T-cell (primary cell): Measurements from ENCODE around the gene KATNB1. TPM values are rescaled to one million over a fixed set of nuclear protein-coding genes. Genes with fewer than 3 reads are reported as not detected.
"Not testable (repeated sequence)": the region's sequence is repeated elsewhere in the genome, so short reads cannot be mapped to it uniquely, and the experiment has no call there.

ENCODE experiments used
- ATAC-seq, 4 experiments: fragments of 200-7000 bp in 3 of 4; fragments of 150-1000 bp in 1 of 4; cut with Tn5 transposase; replicated peaks in 1 of 4; 1 replicate in 3 of 4; 2 replicates in 1 of 4; pipeline ENCODE4 v1.10.0; 2021; ENCODE audit warnings: moderate library complexity in 3 of 4, mild to moderate bottlenecking in 2 of 4, moderate number of reproducible peaks in 1 of 4
- CTCF ChIA-PET, 2 donors: fragments of 300-600 bp; sonication (Branson Sonifier 250); formaldehyde crosslinking; loops; one replicate each; lab custom pipeline; 2022; ENCODE audit warnings: antibody characterized with exemption in 2 of 2; lab: Charles Lee
- POLR2A ChIA-PET, 2 donors: fragments of 300-600 bp; sonication (Branson Sonifier 250); formaldehyde crosslinking; loops; one replicate each; lab custom pipeline; 2022; ENCODE audit warnings: antibody characterized with exemption in 2 of 2; lab: Charles Lee
- DNase-seq, 35 experiments: peaks; one replicate each; pipeline versions ENCODE4 v3.0.0 to v3.0.0-alpha.2; 2013 to 2023
- H3K27ac ChIP-seq: one replicate; pipeline ENCODE4 v1.5.1; 2013; ENCODE audit warnings: low read length
- H3K27me3 ChIP-seq, 2 experiments: replicated peaks in 1 of 2; 1 replicate in 1 of 2; 2 replicates in 1 of 2; pipeline versions ENCODE4 v1.6.1 to v1.7.0; 2013; ENCODE audit warnings: low read length in 1 of 2, mixed read lengths in 1 of 2; ENCODE audit not compliant: control insufficient read depth in 2 of 2, insufficient read depth in 2 of 2; ENCODE audit errors: extremely low read depth in 1 of 2
- H3K36me3 ChIP-seq, 2 donors: 1 replicate in 1 of 2; 2 replicates in 1 of 2; pipeline versions ENCODE4 v1.6.1 to v1.7.0; 2013; ENCODE audit warnings: low read length in 1 of 2; ENCODE audit not compliant: control insufficient read depth in 2 of 2, insufficient read depth in 1 of 2; ENCODE audit errors: extremely low read depth in 1 of 2
- H3K4me1 ChIP-seq, 2 experiments: 1 replicate in 1 of 2; 2 replicates in 1 of 2; pipeline versions ENCODE4 v1.6.1 to v1.7.0; 2013; ENCODE audit warnings: low read length in 2 of 2, mixed read lengths in 1 of 2; ENCODE audit not compliant: insufficient read depth in 2 of 2, control insufficient read depth in 1 of 2; ENCODE audit errors: extremely low read depth in 1 of 2
- H3K4me3 ChIP-seq, 2 donors: 1 replicate in 1 of 2; 2 replicates in 1 of 2; pipeline versions ENCODE4 v1.5.1 to v1.7.0; 2013; ENCODE audit warnings: mild to moderate bottlenecking in 2 of 2, low read length in 1 of 2, moderate library complexity in 1 of 2; ENCODE audit not compliant: control insufficient read depth in 1 of 2; ENCODE audit errors: extremely low read depth in 1 of 2
- H3K9me3 ChIP-seq: 2 replicates; pipeline ENCODE4 v1.7.0; 2013
- H3K27ac Mint-ChIP-seq, 2 donors: one replicate each; pipeline ENCODE4 v1.8.0; 2020 to 2021; ENCODE audit warnings: mild to moderate bottlenecking in 2 of 2, mixed read lengths in 2 of 2
- H3K27me3 Mint-ChIP-seq, 2 donors: one replicate each; pipeline ENCODE4 v1.8.0; 2021 to 2022; ENCODE audit warnings: mixed read lengths in 2 of 2
- H3K36me3 Mint-ChIP-seq: one replicate; pipeline ENCODE4 v1.8.0; 2021; ENCODE audit warnings: mixed read lengths
- H3K4me1 Mint-ChIP-seq, 3 donors: one replicate each; pipeline ENCODE4 v1.8.0; 2020 to 2022; ENCODE audit warnings: mixed read lengths in 3 of 3, mild to moderate bottlenecking in 1 of 3
- H3K4me3 Mint-ChIP-seq, 3 donors: one replicate each; pipeline ENCODE4 v1.8.0; 2020 to 2022; ENCODE audit warnings: mild to moderate bottlenecking in 3 of 3, mixed read lengths in 3 of 3, moderate library complexity in 3 of 3
- H3K9me3 Mint-ChIP-seq, 3 donors: one replicate each; pipeline ENCODE4 v1.8.0; 2020 to 2022; ENCODE audit warnings: mixed read lengths in 3 of 3
- WGBS: methylation state at CpG from one replicate; pipeline ENCODE4 v1.1.5; 2013; ENCODE audit warnings: missing lambda C conversion rate; ENCODE audit not compliant: insufficient coverage; 5-methylcytosine and 5-hydroxymethylcytosine counted together
- total RNA-seq, 35 experiments: library from RNA in 6 of 35; stranded (reverse) in 6 of 35; fragments of 120-200 nt in 1 of 35; gene quantifications; one replicate each; pipeline versions ENCODE4 v1.2.1 to v1.2.4 and lab custom pipeline; 2013 to 2026

The KATNB1 gene
- total RNA-seq, 5 donors from 2014 or later (not counting 1 experiment from before 2014, with no cell fraction given) = 23.0 to 28.0 (median 25.5) TPM

DNA sequence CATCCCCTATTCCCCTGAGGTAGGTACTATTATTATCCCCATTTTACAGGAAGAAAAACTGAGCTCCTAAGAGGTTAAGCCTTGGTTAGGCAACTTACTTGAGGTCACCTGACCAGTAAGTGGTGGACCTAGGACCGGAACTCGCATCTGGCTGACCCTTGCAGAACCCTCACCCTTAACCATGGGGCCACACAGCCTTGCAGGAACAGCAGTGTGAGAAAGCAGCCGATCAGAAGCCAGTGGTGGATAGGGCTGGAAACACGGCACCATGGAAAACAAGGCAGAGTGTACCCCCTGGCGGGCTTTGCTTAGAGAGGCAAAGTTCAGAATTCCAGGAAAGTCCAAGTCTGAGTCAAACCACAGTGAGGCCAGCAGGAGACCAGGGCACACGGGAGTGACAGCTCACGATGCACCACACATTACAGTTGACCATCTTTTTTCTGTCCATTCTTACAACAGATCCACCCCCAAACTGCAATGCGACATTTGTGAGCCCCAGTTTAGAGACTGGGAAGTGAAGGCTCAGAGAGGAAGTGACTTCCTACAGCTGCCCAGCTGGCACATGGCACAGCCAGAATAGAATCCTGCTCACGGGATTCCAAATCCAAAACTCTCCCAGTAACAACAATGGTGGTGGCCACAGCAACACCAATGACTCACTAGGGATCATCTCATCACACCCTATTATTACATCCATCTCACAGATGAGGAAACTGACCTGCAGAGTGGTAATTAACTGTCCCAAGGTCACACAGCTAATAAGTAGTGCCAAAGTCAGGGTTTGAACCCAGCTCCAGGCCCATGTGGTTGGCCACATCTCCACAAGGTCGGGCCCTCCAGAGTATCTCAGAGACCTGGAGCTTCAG is 46.4 kb downstream of the KATNB1 start:
- H3K27ac Mint-ChIP-seq = no peak overlapping the region
- no peak for ATAC-seq

GRCh38 chr16:57782607-57783055 is 47.1 kb downstream of the KATNB1 start:
- not testable (repeated sequence) for DNase-seq

More for the DNA sequence above, 46.4 kb downstream of the KATNB1 start:
- H3K4me1 ChIP-seq = no peaks in the 10 kb centered on the region
- 100% methylated on average over 3 of the region's 10 CpGs for WGBS
- peaks cover 0 to 9% of the 10 kb centered on the region in 2 experiments for H3K27me3 ChIP-seq
- no peaks in the 10 kb centered on the region for H3K36me3 ChIP-seq
- ChIA-PET CTCF (no interaction called here), POLR2A (no interaction called here)
- Mint-ChIP-seq H3K27me3 (no peaks in the 10 kb centered on the region), H3K4me3 (no peak overlapping the region), H3K36me3 (no peaks in the 10 kb centered on the region), H3K9me3 (no peaks in the 10 kb centered on the region), H3K4me1 (no peaks in the 10 kb centered on the region)
- H3K4me3 ChIP-seq = no peak overlapping the region
- no peak for DNase-seq
- no peak overlapping the region for H3K27ac ChIP-seq
- no peaks in the 10 kb centered on the region for H3K9me3 ChIP-seq

GRCh38 chr16:57783116-57783515 is 47.5 kb downstream of the KATNB1 start:
- ChIA-PET CTCF (no interaction called here), POLR2A (no interaction called here)
- Mint-ChIP-seq H3K9me3 (no peaks in the 10 kb centered on the region), H3K4me1 (no peaks in the 10 kb centered on the region), H3K27me3 (no peaks in the 10 kb centered on the region), H3K36me3 (no peaks in the 10 kb centered on the region), H3K4me3 (no peak overlapping the region), H3K27ac (no peak overlapping the region)
- ATAC-seq (no peak), DNase-seq (no peak)
- Histone ChIP-seq H3K4me3 (no peak overlapping the region), H3K27ac (no peak overlapping the region), H3K36me3 (no peaks in the 10 kb centered on the region), H3K27me3 (peaks cover 0 to 13% of the 10 kb centered on the region in 2 experiments), H3K9me3 (no peaks in the 10 kb centered on the region), H3K4me1 (no peaks in the 10 kb centered on the region)
- WGBS = no CpG with 5 or more reads among the region's 4 CpGs

More at GRCh38 chr16:57782607-57783055, 47.1 kb downstream of the KATNB1 start:
- H3K36me3 Mint-ChIP-seq, POLR2A ChIA-PET, H3K9me3 Mint-ChIP-seq, H3K27ac Mint-ChIP-seq, H3K36me3 ChIP-seq, H3K4me3 ChIP-seq, H3K4me1 Mint-ChIP-seq, ATAC-seq, H3K27me3 ChIP-seq, H3K27me3 Mint-ChIP-seq, H3K9me3 ChIP-seq, CTCF ChIA-PET, H3K4me3 Mint-ChIP-seq, H3K27ac ChIP-seq, H3K4me1 ChIP-seq: not testable (repeated sequence)
- 100% methylated on average over 4 of the region's 11 CpGs for WGBS

GRCh38 chr16:57783883-57784282 is 48.3 kb downstream of the KATNB1 start:
- no peak for ATAC-seq
- ChIA-PET CTCF (no interaction called here), POLR2A (no interaction called here)

GRCh38 chr16:57784334-57784733 is 48.8 kb downstream of the KATNB1 start:
- Mint-ChIP-seq H3K27me3 (no peaks in the 10 kb centered on the region), H3K4me1 (no peaks in the 10 kb centered on the region), H3K9me3 (no peaks in the 10 kb centered on the region), H3K4me3 (no peak overlapping the region), H3K36me3 (no peaks in the 10 kb centered on the region), H3K27ac (no peak overlapping the region)
- CTCF ChIA-PET = no interaction called here
- Histone ChIP-seq H3K27ac (no peak overlapping the region), H3K4me3 (no peak overlapping the region), H3K9me3 (no peaks in the 10 kb centered on the region), H3K4me1 (no peaks in the 10 kb centered on the region), H3K36me3 (no peaks in the 10 kb centered on the region), H3K27me3 (peaks cover 0 to 13% of the 10 kb centered on the region in 2 experiments)
- ATAC-seq = no peak
- WGBS = 90% methylated on average over 7 of the region's 7 CpGs
- DNase-seq = no peak
- POLR2A ChIA-PET = interaction anchor here in 1 of 2 donors (0.6 kb wide), 1 partner anchor 103 kb away, joined by 4 read pairs; no protein-coding TSS in a partner anchor

More at GRCh38 chr16:57783883-57784282, 48.3 kb downstream of the KATNB1 start:
- H3K36me3 Mint-ChIP-seq = no peaks in the 10 kb centered on the region
- H3K27me3 ChIP-seq = peaks cover 0 to 13% of the 10 kb centered on the region in 2 experiments
- H3K9me3 Mint-ChIP-seq = no peaks in the 10 kb centered on the region
- H3K27ac ChIP-seq = no peak overlapping the region
- 72% methylated on average over 6 of the region's 8 CpGs for WGBS
- no peak overlapping the region for H3K27ac Mint-ChIP-seq
- H3K9me3 ChIP-seq = no peaks in the 10 kb centered on the region
- no peaks in the 10 kb centered on the region for H3K36me3 ChIP-seq
- DNase-seq = no peak
- H3K4me3 Mint-ChIP-seq = no peak overlapping the region
- no peaks in the 10 kb centered on the region for H3K4me1 ChIP-seq
- H3K4me1 Mint-ChIP-seq = no peaks in the 10 kb centered on the region
- no peak overlapping the region for H3K4me3 ChIP-seq
- no peaks in the 10 kb centered on the region for H3K27me3 Mint-ChIP-seq

- Mint-ChIP-seq H3K36me3 (no peaks in the 10 kb centered on the region), H3K27ac (no peak overlapping the region), H3K4me3 (no peak overlapping the region), H3K9me3 (no peaks in the 10 kb centered on the region), H3K27me3 (no peaks in the 10 kb centered on the region), H3K4me1 (no peaks in the 10 kb centered on the region)
- Histone ChIP-seq H3K27me3 (peaks cover 0 to 13% of the 10 kb centered on the region in 2 experiments), H3K36me3 (no peaks in the 10 kb centered on the region), H3K9me3 (no peaks in the 10 kb centered on the region), H3K27ac (no peak overlapping the region), H3K4me1 (no peaks in the 10 kb centered on the region), H3K4me3 (no peak overlapping the region)
- DNase-seq (no peak), ATAC-seq (no peak)
- POLR2A ChIA-PET = no interaction called here
- CTCF ChIA-PET = no interaction called here
- WGBS = 79% methylated on average over 10 of the region's 10 CpGs
Observed at GRCh38 chr16:57785385-57785784, 49.8 kb downstream of the KATNB1 start.
